DND-41 (cell line): ENCODE results near the gene LENG9.

Experiments
- ATAC-seq: fragments of 200-7000 bp; cut with Tn5 transposase; 3 replicates; pipeline ENCODE4 v1.9.1; 2021; ENCODE audit warnings: low read depth; ENCODE audit not compliant: insufficient read depth
- DNase-seq: peaks from one replicate; pipeline ENCODE4 v3.0.0-alpha.2; 2020
- H2AFZ ChIP-seq: 2 replicates; pipeline ENCODE4 v1.6.0; 2012; ENCODE audit warnings: low read depth, low read length
- H3K27ac ChIP-seq: 2 replicates; pipeline ENCODE4 v1.5.1; 2012; ENCODE audit warnings: low read length, inconsistent platforms
- H3K27me3 ChIP-seq: fragments of 200-600 bp; sonication (generic); 2 replicates; pipeline ENCODE4 v1.6.0; 2012; ENCODE audit warnings: low read length, mild to moderate bottlenecking, inconsistent platforms; ENCODE audit not compliant: insufficient read depth, poor library complexity
- H3K36me3 ChIP-seq: 2 replicates; pipeline ENCODE4 v1.5.1; 2012; ENCODE audit warnings: low read length, inconsistent platforms; ENCODE audit not compliant: insufficient read depth
- H3K4me1 ChIP-seq: 2 replicates; pipeline ENCODE4 v1.5.1; 2012; ENCODE audit warnings: mild to moderate bottlenecking, low read length; ENCODE audit not compliant: insufficient read depth
- H3K4me2 ChIP-seq: 2 replicates; pipeline ENCODE4 v1.6.0; 2012; ENCODE audit warnings: mild to moderate bottlenecking, moderate library complexity, low read length, inconsistent platforms; ENCODE audit not compliant: insufficient read depth
- H3K4me3 ChIP-seq, 2 experiments: fragments of 200-600 bp in 1 of 2; shearing (Covaris generic) in 1 of 2; 2 replicates each; pipeline ENCODE4 v1.5.1; 2012 to 2016; ENCODE audit warnings: inconsistent platforms in 2 of 2, low read length in 2 of 2, mild to moderate bottlenecking in 2 of 2, low read depth in 1 of 2, moderate library complexity in 1 of 2
- H3K79me2 ChIP-seq: 2 replicates; pipeline ENCODE4 v1.6.0; 2012; ENCODE audit warnings: low read length, inconsistent platforms; ENCODE audit not compliant: insufficient read depth
- H3K9ac ChIP-seq: 2 replicates; pipeline ENCODE4 v1.6.0; 2012; ENCODE audit warnings: low read depth, mild to moderate bottlenecking, inconsistent platforms, low read length, moderate library complexity
- H3K9me3 ChIP-seq: 2 replicates; pipeline ENCODE4 v1.5.1; 2012; ENCODE audit warnings: low read length, moderate library complexity, mild to moderate bottlenecking, inconsistent platforms; ENCODE audit not compliant: insufficient read depth, severe bottlenecking
- H4K20me1 ChIP-seq: 2 replicates; pipeline ENCODE4 v1.6.0; 2012; ENCODE audit warnings: low read length; ENCODE audit not compliant: insufficient read depth
- CTCF ChIP-seq: IDR thresholded peaks from 2 replicates; pipeline ENCODE4 v1.5.1; 2012; ENCODE audit warnings: borderline replicate concordance, low read length, moderate library complexity, mild to moderate bottlenecking; ENCODE audit not compliant: poor library complexity, severe bottlenecking; ENCODE audit errors: extremely low read depth
- EZH2 ChIP-seq: IDR thresholded peaks from 3 replicates; pipeline ENCODE4 v1.6.1; 2012; ENCODE audit warnings: borderline replicate concordance, low read depth, mild to moderate bottlenecking, moderate library complexity, low read length, inconsistent platforms; ENCODE audit not compliant: severe bottlenecking

Gene LENG9

GRCh38 chr19:54436628-54437252, 26.8 kb downstream of the LENG9 start:
- Histone ChIP-seq H3K36me3 (peaks cover 4% of the 10 kb centered on the region), H3K9me3 (no peaks in the 10 kb centered on the region), H4K20me1 (peaks cover 28% of the 10 kb centered on the region), H3K27me3 (no peaks in the 10 kb centered on the region), H3K4me3 (no peak overlapping the region), H2AFZ (no peak overlapping the region), H3K27ac (no peak overlapping the region), H3K4me2 (no peak overlapping the region), H3K79me2 (no peaks in the 10 kb centered on the region; the same call in 1 of the 2 replicates), H3K9ac (no peak overlapping the region), H3K4me1 (no peaks in the 10 kb centered on the region)
- DNase-seq (no peak), ATAC-seq (no peak)
- TF ChIP-seq CTCF, result no peak
- no peak for TF ChIP-seq EZH2

- Histone ChIP-seq H3K4me3 (no peak overlapping the region), H3K36me3 (peaks cover 4% of the 10 kb centered on the region), H3K9ac (no peak overlapping the region), H3K27ac (no peak overlapping the region), H3K4me2 (no peak overlapping the region), H3K9me3 (no peaks in the 10 kb centered on the region), H4K20me1 (peaks cover 33% of the 10 kb centered on the region), H2AFZ (no peak overlapping the region), H3K79me2 (no peaks in the 10 kb centered on the region; the same call in 1 of the 2 replicates), H3K4me1 (peaks cover 5% of the 10 kb centered on the region), H3K27me3 (no peaks in the 10 kb centered on the region)
- DNase-seq (no peak), ATAC-seq (no peak)
- TF ChIP-seq CTCF (no peak), EZH2 (no peak)
Measured at GRCh38 chr19:54436031-54436523, 27.5 kb downstream of the LENG9 start.

- peaks cover 10% of the 10 kb centered on the region for H3K4me1 ChIP-seq
- H3K27me3 ChIP-seq, result no peaks in the 10 kb centered on the region
- H3K9me3 ChIP-seq, result no peaks in the 10 kb centered on the region
- peaks cover 33% of the 10 kb centered on the region for H4K20me1 ChIP-seq
- no peak overlapping the region for H3K4me3 ChIP-seq
- no peak overlapping the region for H3K9ac ChIP-seq
- peaks cover 4% of the 10 kb centered on the region for H3K36me3 ChIP-seq
- DNase-seq, result no peak
- H2AFZ ChIP-seq, result no peak overlapping the region
- H3K27ac ChIP-seq, result no peak overlapping the region
- no peak overlapping the region for H3K4me2 ChIP-seq
- H3K79me2 ChIP-seq, result no peaks in the 10 kb centered on the region; the same call in 1 of the 2 replicates
- no peak for ATAC-seq
- TF ChIP-seq EZH2 (no peak), CTCF (no peak)
Measured at GRCh38 chr19:54435551-54436016, 28.0 kb downstream of the LENG9 start.

GRCh38 chr19:54434873-54435214, 28.7 kb downstream of the LENG9 start:
- Histone ChIP-seq H3K4me1 (peaks cover 11% of the 10 kb centered on the region), H3K4me3 (no peak overlapping the region), H3K27me3 (no peaks in the 10 kb centered on the region), H3K4me2 (no peak overlapping the region), H3K9me3 (no peaks in the 10 kb centered on the region), H3K36me3 (peaks cover 4% of the 10 kb centered on the region), H4K20me1 (peaks cover 37% of the 10 kb centered on the region), H2AFZ (no peak overlapping the region), H3K27ac (no peak overlapping the region), H3K9ac (no peak overlapping the region), H3K79me2 (no peaks in the 10 kb centered on the region; the same call in 1 of the 2 replicates)
- TF ChIP-seq CTCF, result no peak
- no peak for TF ChIP-seq EZH2
- ATAC-seq, result no peak
- DNase-seq, result no peak
